RWPE2 (cell line): Measurements from ENCODE around the gene ARHGEF4.

Source experiments
- ATAC-seq: fragments of 200-7000 bp; cut with Tn5 transposase; 3 replicates; pipeline ENCODE4 v1.9.1; 2021; ENCODE audit warnings: low read depth
- DNase-seq: peaks from one replicate; pipeline ENCODE4 v3.0.0-alpha.2; 2020; ENCODE audit warnings: low spot score
- H3K27ac ChIP-seq: fragments of 450-650 bp; 2 replicates; pipeline ENCODE4 v1.5.1; 2017; ENCODE audit warnings: mild to moderate bottlenecking; ENCODE audit not compliant: poor library complexity, severe bottlenecking
- H3K27me3 ChIP-seq: fragments of 250-450 bp; sonication (Bioruptor Pico); 2 replicates; pipeline ENCODE4 v1.5.1; 2021; ENCODE audit warnings: mild to moderate bottlenecking, moderate library complexity; ENCODE audit not compliant: insufficient read depth, poor library complexity, severe bottlenecking
- H3K36me3 ChIP-seq: fragments of 250-450 bp; sonication (Bioruptor Pico); 2 replicates; pipeline ENCODE4 v1.5.1; 2020; ENCODE audit warnings: low read depth, mild to moderate bottlenecking, moderate library complexity
- H3K4me1 ChIP-seq: fragments of 250-450 bp; sonication (Bioruptor Pico); 2 replicates; pipeline ENCODE4 v1.5.1; 2021; ENCODE audit warnings: mild to moderate bottlenecking, moderate library complexity; ENCODE audit not compliant: insufficient read depth, poor library complexity, severe bottlenecking
- H3K4me3 ChIP-seq: fragments of 250-450 bp; sonication (Bioruptor Pico); 2 replicates; pipeline ENCODE4 v1.5.1; 2021; ENCODE audit warnings: mild to moderate bottlenecking, moderate library complexity; ENCODE audit not compliant: severe bottlenecking
- H3K9me3 ChIP-seq: fragments of 250-450 bp; sonication (Bioruptor Pico); 2 replicates; pipeline ENCODE4 v1.5.1; 2021; ENCODE audit warnings: mild to moderate bottlenecking, moderate library complexity; ENCODE audit not compliant: severe bottlenecking
- CTCF ChIP-seq: fragments of 450-650 bp; IDR thresholded peaks from one replicate; pipeline ENCODE4 v1.5.1; 2017; ENCODE audit warnings: mild to moderate bottlenecking, moderate library complexity; ENCODE audit not compliant: poor library complexity, severe bottlenecking

ARHGEF4 gene

GRCh38 chr2:130887643-130888042 lies 50.9 kb downstream of the ARHGEF4 start:
- peaks cover 9% of the 10 kb centered on the region for H3K4me1 ChIP-seq
- no peaks in the 10 kb centered on the region for H3K9me3 ChIP-seq
- ATAC-seq (no peak), DNase-seq (no peak)
- no peak overlapping the region for H3K4me3 ChIP-seq
- H3K27ac ChIP-seq = no peak overlapping the region
- no peaks in the 10 kb centered on the region for H3K36me3 ChIP-seq
- no peaks in the 10 kb centered on the region for H3K27me3 ChIP-seq
- no peak for TF ChIP-seq CTCF

- Histone ChIP-seq H3K4me1 (peaks cover 12% of the 10 kb centered on the region), H3K4me3 (no peak overlapping the region), H3K36me3 (no peaks in the 10 kb centered on the region; the same call in 1 of the 2 replicates), H3K27me3 (no peaks in the 10 kb centered on the region), H3K9me3 (no peaks in the 10 kb centered on the region), H3K27ac (peak overlapping the region; percentile 43)
- no peak for TF ChIP-seq CTCF
- ATAC-seq = peak; percentile 56
- no peak for DNase-seq
Measured at GRCh38 chr2:130890941-130891669, 54.4 kb downstream of the ARHGEF4 start.

GRCh38 chr2:130891966-130892365 lies 55.3 kb downstream of the ARHGEF4 start:
- ATAC-seq (no peak), DNase-seq (no peak)
- no peak for TF ChIP-seq CTCF
- Histone ChIP-seq H3K9me3 (no peaks in the 10 kb centered on the region), H3K27me3 (no peaks in the 10 kb centered on the region), H3K36me3 (no peaks in the 10 kb centered on the region; the same call in 1 of the 2 replicates), H3K4me3 (no peak overlapping the region), H3K27ac (no peak overlapping the region), H3K4me1 (peaks cover 12% of the 10 kb centered on the region)

DNA sequence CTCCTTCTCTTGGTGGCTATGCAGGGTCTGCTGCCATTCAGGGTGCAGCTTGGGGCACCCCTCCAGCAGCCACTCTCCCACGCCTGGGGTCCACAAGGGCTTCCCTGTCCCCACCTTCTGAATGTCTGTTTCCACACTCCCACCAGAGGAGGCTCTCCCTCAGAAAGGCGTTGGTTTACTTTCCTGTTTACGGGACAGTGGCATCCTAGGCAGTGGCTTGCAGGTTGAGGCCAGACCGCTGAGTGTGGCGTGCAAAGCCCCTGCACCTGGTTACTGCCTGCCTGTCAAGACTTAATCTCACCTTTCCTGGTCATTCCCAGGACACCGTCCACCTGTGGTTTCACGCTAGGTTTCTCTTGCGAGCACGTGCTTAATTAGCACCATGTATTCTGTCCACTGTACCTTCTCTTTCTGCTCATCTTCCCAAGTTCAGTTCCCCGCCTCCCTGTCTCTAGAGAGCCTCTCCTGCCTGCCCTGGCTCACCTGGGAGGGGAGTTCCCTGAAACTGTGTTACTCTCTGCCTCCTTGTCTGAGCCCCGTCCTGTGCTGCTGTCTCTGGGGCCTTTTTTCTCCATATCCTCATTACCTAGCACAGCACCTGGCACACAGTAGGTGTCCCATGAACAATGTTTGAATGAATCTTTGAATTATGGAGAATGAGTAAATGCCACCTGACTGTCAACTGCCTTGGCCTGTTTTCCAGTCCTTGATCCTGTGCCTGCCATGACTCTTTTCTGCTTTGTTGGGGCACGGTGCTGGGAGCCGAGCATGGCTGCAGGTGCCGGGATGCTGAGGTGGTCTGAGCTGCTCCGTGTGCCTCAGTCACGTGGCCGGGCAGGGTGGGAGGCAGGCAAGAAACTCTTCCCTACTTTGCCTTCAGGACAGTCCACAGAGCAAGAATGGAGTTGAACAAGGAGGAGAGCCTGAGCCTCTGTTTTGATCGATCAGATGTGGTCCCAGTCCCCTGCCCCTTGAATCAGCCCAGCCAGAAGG lies 56.4 kb downstream of the ARHGEF4 start:
- H3K36me3 ChIP-seq = no peaks in the 10 kb centered on the region; the same call in 1 of the 2 replicates
- DNase-seq = no peak
- H3K9me3 ChIP-seq = no peaks in the 10 kb centered on the region
- no peak for TF ChIP-seq CTCF
- peaks cover 12% of the 10 kb centered on the region for H3K4me1 ChIP-seq
- no peak overlapping the region for H3K4me3 ChIP-seq
- peak overlapping the region; percentile 70 for H3K27ac ChIP-seq
- H3K27me3 ChIP-seq = no peaks in the 10 kb centered on the region
- no peak for ATAC-seq
